GM18502 (cell line): ENCODE measurements around the gene CHSY1.
"Not testable (repeated sequence)": the region's sequence is repeated elsewhere in the genome, so short reads cannot be mapped to it uniquely, and the experiment has no call there.

Experiments used
- ATAC-seq: cut with Tn5 transposase; IDR thresholded peaks from one replicate; pipeline ENCODE4 v1.9.1; 2021; ENCODE audit warnings: mild to moderate bottlenecking; ENCODE audit not compliant: unreplicated experiment, poor library complexity

Gene CHSY1

GRCh38 chr15:101215681-101216080 lies 36.2 kb downstream of the CHSY1 start:
- ATAC-seq: no peak

- ATAC-seq: not testable (repeated sequence)
These were observed 37.3 kb downstream of the CHSY1 start for GRCh38 chr15:101214435-101215097.

GRCh38 chr15:101213570-101213969 lies 38.3 kb downstream of the CHSY1 start:
- ATAC-seq: no peak

GRCh38 chr15:101213147-101213546 lies 38.7 kb downstream of the CHSY1 start:
- ATAC-seq: no peak

- no peak for ATAC-seq
These were observed 40.0 kb downstream of the CHSY1 start for GRCh38 chr15:101211897-101212296.

- no peak for ATAC-seq
These were observed 41.4 kb downstream of the CHSY1 start for GRCh38 chr15:101210466-101210865.

GRCh38 chr15:101210058-101210457 lies 41.8 kb downstream of the CHSY1 start:
- peak; percentile 61 for ATAC-seq

GRCh38 chr15:101209285-101209845 lies 42.5 kb downstream of the CHSY1 start:
- no peak for ATAC-seq

- ATAC-seq: no peak
These were observed 44.0 kb downstream of the CHSY1 start for GRCh38 chr15:101207867-101208288.

- ATAC-seq: no peak
These were observed 45.7 kb downstream of the CHSY1 start for GRCh38 chr15:101206176-101206591.

- ATAC-seq: no peak
These were observed 46.9 kb downstream of the CHSY1 start for GRCh38 chr15:101204739-101205535.

- ATAC-seq: no peak
These were observed 48.1 kb downstream of the CHSY1 start for GRCh38 chr15:101203607-101204189.

- no peak for ATAC-seq
These were observed 48.7 kb downstream of the CHSY1 start for GRCh38 chr15:101203029-101203573.

- ATAC-seq: no peak
These were observed 50.3 kb downstream of the CHSY1 start for GRCh38 chr15:101201411-101202174.

- ATAC-seq: no peak
These were observed 51.7 kb downstream of the CHSY1 start for GRCh38 chr15:101200181-101200580.

- no peak for ATAC-seq
These were observed 53.0 kb downstream of the CHSY1 start for GRCh38 chr15:101198800-101199199.

GRCh38 chr15:101198031-101198575 lies 53.7 kb downstream of the CHSY1 start:
- ATAC-seq: no peak

GRCh38 chr15:101194546-101195125 lies 57.2 kb downstream of the CHSY1 start:
- ATAC-seq: no peak

GRCh38 chr15:101193806-101194545 lies 57.9 kb downstream of the CHSY1 start:
- ATAC-seq: no peak
